ENCODE measurements around the gene ABCC1.

The ABCC1 gene

DNA sequence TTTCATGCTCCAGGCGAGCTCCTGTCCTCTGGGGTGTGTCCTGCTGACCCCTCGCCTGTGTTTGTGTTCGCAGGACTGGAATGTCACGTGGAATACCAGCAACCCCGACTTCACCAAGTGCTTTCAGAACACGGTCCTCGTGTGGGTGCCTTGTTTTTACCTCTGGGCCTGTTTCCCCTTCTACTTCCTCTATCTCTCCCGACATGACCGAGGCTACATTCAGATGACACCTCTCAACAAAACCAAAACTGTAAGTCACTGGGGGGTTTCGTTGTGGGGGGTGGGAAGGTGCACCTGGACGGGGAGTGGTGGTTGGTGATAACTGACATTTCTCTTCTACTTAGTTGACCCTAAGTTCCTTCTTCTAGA, 58.3 kb downstream of the ABCC1 start:
- H3K4me3 ChIP-seq (ENCODE audit: low read length), result peak overlapping the region; percentile 70
- peaks cover 39% of the 10 kb centered on the region for H3F3A ChIP-seq (ENCODE audit: control insufficient read depth, insufficient read depth)
- no peaks in the 10 kb centered on the region for H3K9me3 ChIP-seq (ENCODE audit: control insufficient read depth, insufficient read depth, low read length)
- TF ChIP-seq EZH2phosphoT487 (IDR thresholded peaks at IDR 0.05; ENCODE audit: borderline replicate concordance, low read length) (no peak), CTCF (IDR thresholded peaks at IDR 0.05; ENCODE audit: low read depth, low read length, poor library complexity, severe bottlenecking) (no peak)
- no peaks in the 10 kb centered on the region for H3K9me2 ChIP-seq (replicated peaks; ENCODE audit: control insufficient read depth, low read length)
- H3K79me2 ChIP-seq (ENCODE audit: control insufficient read depth, low read length), result peaks cover 35% of the 10 kb centered on the region
- H3K4me2 ChIP-seq (ENCODE audit: low read length), result peak overlapping the region; percentile 94
- H3K36me3 ChIP-seq (ENCODE audit: control insufficient read depth, low read length), result peaks cover 28% of the 10 kb centered on the region
- peaks cover 44% of the 10 kb centered on the region for H3K4me1 ChIP-seq (ENCODE audit: control insufficient read depth, low read length)
- H4K20me1 ChIP-seq (ENCODE audit: control insufficient read depth, insufficient read depth, low read depth, low read length), result no peaks in the 10 kb centered on the region
- peak overlapping the region; percentile 97 for H3K27ac ChIP-seq (ENCODE audit: low read depth, low read length)
- no peaks in the 10 kb centered on the region for H3K27me3 ChIP-seq (ENCODE audit: control insufficient read depth, low read length)

DNA sequence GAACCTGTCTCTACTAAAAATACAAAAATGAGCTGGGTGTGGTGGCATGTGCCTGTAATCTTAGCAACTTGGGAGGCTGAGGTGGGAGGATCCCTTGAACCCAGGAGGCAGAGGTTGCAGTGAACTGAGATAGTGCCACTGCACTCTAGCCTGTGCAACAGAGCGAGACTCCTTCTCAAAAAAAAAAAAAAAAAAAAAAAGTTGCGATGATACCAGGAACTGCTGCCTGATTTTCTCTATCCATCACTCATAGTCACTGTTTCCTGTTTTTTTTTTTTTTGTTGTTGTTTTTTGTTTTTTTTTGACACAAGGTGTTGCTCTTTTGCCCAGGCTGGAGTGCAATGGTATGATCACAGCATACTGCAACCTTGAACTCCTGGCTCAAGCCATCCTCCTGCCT, 59.2 kb downstream of the ABCC1 start:
- Histone ChIP-seq H3K4me1 (ENCODE audit: control insufficient read depth, low read length) (peaks cover 44% of the 10 kb centered on the region), H3K9me2 (replicated peaks; ENCODE audit: control insufficient read depth, low read length) (no peaks in the 10 kb centered on the region), H4K20me1 (ENCODE audit: control insufficient read depth, insufficient read depth, low read depth, low read length) (no peaks in the 10 kb centered on the region), H3F3A (ENCODE audit: control insufficient read depth, insufficient read depth) (peaks cover 39% of the 10 kb centered on the region), H3K4me3 (ENCODE audit: low read length) (peak overlapping the region; percentile 40), H3K36me3 (ENCODE audit: control insufficient read depth, low read length) (peaks cover 28% of the 10 kb centered on the region), H3K79me2 (ENCODE audit: control insufficient read depth, low read length) (peaks cover 34% of the 10 kb centered on the region), H3K27ac (ENCODE audit: low read depth, low read length) (peak overlapping the region; percentile 97), H3K27me3 (ENCODE audit: control insufficient read depth, low read length) (no peaks in the 10 kb centered on the region), H3K4me2 (ENCODE audit: low read length) (peak overlapping the region; percentile 94), H3K9me3 (ENCODE audit: control insufficient read depth, insufficient read depth, low read length) (no peaks in the 10 kb centered on the region)
- TF ChIP-seq CTCF (IDR thresholded peaks at IDR 0.05; ENCODE audit: low read depth, low read length, poor library complexity, severe bottlenecking), result no peak
- no peak for TF ChIP-seq EZH2phosphoT487 (IDR thresholded peaks at IDR 0.05; ENCODE audit: borderline replicate concordance, low read length)

DNA sequence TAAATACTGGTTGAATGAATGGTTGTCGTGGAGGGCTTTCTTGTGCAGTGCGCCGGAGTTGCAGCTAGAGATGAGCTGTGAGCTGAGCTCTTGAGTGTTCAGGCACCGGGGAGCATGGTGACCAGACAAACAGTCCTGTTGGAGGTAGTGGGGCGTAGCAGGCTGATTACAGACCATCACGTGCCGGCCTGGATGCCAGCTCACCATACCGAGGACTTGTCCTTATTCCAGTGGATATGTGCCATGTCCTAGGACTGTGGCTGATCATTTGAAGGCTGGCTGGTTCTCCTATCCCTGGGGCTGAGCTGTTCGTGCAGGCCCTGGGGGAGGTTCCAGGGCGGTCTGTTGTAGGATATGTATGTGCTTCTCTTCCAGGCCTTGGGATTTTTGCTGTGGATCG, 60.0 kb downstream of the ABCC1 start:
- Histone ChIP-seq H3K79me2 (ENCODE audit: control insufficient read depth, low read length) (peaks cover 30% of the 10 kb centered on the region), H3K4me3 (ENCODE audit: low read length) (no peak overlapping the region), H3F3A (ENCODE audit: control insufficient read depth, insufficient read depth) (peaks cover 33% of the 10 kb centered on the region), H3K27ac (ENCODE audit: low read depth, low read length) (peak overlapping the region; percentile 97), H3K9me3 (ENCODE audit: control insufficient read depth, insufficient read depth, low read length) (no peaks in the 10 kb centered on the region), H3K4me1 (ENCODE audit: control insufficient read depth, low read length) (peaks cover 44% of the 10 kb centered on the region), H3K9me2 (replicated peaks; ENCODE audit: control insufficient read depth, low read length) (no peaks in the 10 kb centered on the region), H3K27me3 (ENCODE audit: control insufficient read depth, low read length) (no peaks in the 10 kb centered on the region), H3K36me3 (ENCODE audit: control insufficient read depth, low read length) (peaks cover 29% of the 10 kb centered on the region), H4K20me1 (ENCODE audit: control insufficient read depth, insufficient read depth, low read depth, low read length) (no peaks in the 10 kb centered on the region), H3K4me2 (ENCODE audit: low read length) (peak overlapping the region; percentile 94; the same call in 1 of the 2 replicates)
- no peak for TF ChIP-seq CTCF (IDR thresholded peaks at IDR 0.05; ENCODE audit: low read depth, low read length, poor library complexity, severe bottlenecking)
- TF ChIP-seq EZH2phosphoT487 (IDR thresholded peaks at IDR 0.05; ENCODE audit: borderline replicate concordance, low read length), result no peak

Data from DOHH2 (cell line).